Loucy (cell line): ENCODE data around the gene ALK.

Experiments used
- CTCF ChIP-seq: fragments of 200-600 bp; sonication (generic); conservative IDR thresholded peaks from 2 replicates; pipeline ENCODE4 v1.5.1; 2014; ENCODE audit warnings: mild to moderate bottlenecking, antibody characterized with exemption, low read length
- EZH2phosphoT487 ChIP-seq: fragments of 200-600 bp; IDR thresholded peaks from 2 replicates; pipeline ENCODE4 v1.6.1; 2018; ENCODE audit warnings: antibody characterized with exemption, mild to moderate bottlenecking, moderate library complexity, borderline replicate concordance

GRCh38 chr2:29786361-29786760 is 135.0 kb downstream of the ALK start:
- TF ChIP-seq CTCF = no peak
- no peak for TF ChIP-seq EZH2phosphoT487
